IPS-20b (cell line): ENCODE measurements around the gene NOS3.

Source experiments
- H3K27ac ChIP-seq: one replicate; pipeline ENCODE4 v1.5.1; 2013; ENCODE audit warnings: low read length
- H3K27me3 ChIP-seq: 2 replicates; pipeline ENCODE4 v1.6.1; 2013; ENCODE audit warnings: mild to moderate bottlenecking, low read length, inconsistent platforms; ENCODE audit not compliant: insufficient read depth
- H3K36me3 ChIP-seq: 2 replicates; pipeline ENCODE4 v1.6.1; 2013; ENCODE audit warnings: low read depth, mild to moderate bottlenecking, inconsistent platforms, low read length, moderate library complexity; ENCODE audit not compliant: insufficient read depth
- H3K4me1 ChIP-seq: 2 replicates; pipeline ENCODE4 v1.6.1; 2013; ENCODE audit warnings: mild to moderate bottlenecking, control low read depth, inconsistent platforms, low read length, moderate library complexity; ENCODE audit not compliant: insufficient read depth
- H3K4me3 ChIP-seq: 2 replicates; pipeline ENCODE4 v1.5.1; 2013; ENCODE audit warnings: mild to moderate bottlenecking, low read length, inconsistent platforms
- H3K9ac ChIP-seq: 2 replicates; pipeline ENCODE4 v1.6.1; 2013; ENCODE audit warnings: low read depth, mild to moderate bottlenecking, inconsistent platforms, low read length, moderate library complexity
- H3K9me3 ChIP-seq: 2 replicates; pipeline ENCODE4 v1.6.1; 2013; ENCODE audit warnings: mild to moderate bottlenecking, low read depth, low read length, inconsistent platforms; ENCODE audit not compliant: insufficient read depth

NOS3 gene

GRCh38 chr7:151053096-151053495, 62.3 kb downstream of the NOS3 start:
- H3K9ac ChIP-seq = no peak overlapping the region
- peaks cover 66% of the 10 kb centered on the region for H3K27me3 ChIP-seq
- no peak overlapping the region for H3K27ac ChIP-seq
- H3K9me3 ChIP-seq = no peaks in the 10 kb centered on the region
- no peaks in the 10 kb centered on the region for H3K36me3 ChIP-seq
- H3K4me3 ChIP-seq = no peak overlapping the region
- no peaks in the 10 kb centered on the region for H3K4me1 ChIP-seq

GRCh38 chr7:151053751-151054150, 62.9 kb downstream of the NOS3 start:
- H3K9ac ChIP-seq = no peak overlapping the region
- no peak overlapping the region for H3K4me3 ChIP-seq
- no peak overlapping the region for H3K27ac ChIP-seq
- H3K9me3 ChIP-seq = no peaks in the 10 kb centered on the region
- no peaks in the 10 kb centered on the region for H3K36me3 ChIP-seq
- peaks cover 5% of the 10 kb centered on the region for H3K4me1 ChIP-seq
- peaks cover 65% of the 10 kb centered on the region for H3K27me3 ChIP-seq

GRCh38 chr7:151056283-151056665, 65.5 kb downstream of the NOS3 start:
- Histone ChIP-seq H3K9ac (no peak overlapping the region), H3K9me3 (no peaks in the 10 kb centered on the region), H3K27me3 (peaks cover 54% of the 10 kb centered on the region), H3K27ac (no peak overlapping the region), H3K4me1 (peaks cover 16% of the 10 kb centered on the region), H3K36me3 (no peaks in the 10 kb centered on the region), H3K4me3 (peak overlapping the region; percentile 94; the same call in 1 of the 2 replicates)

- Histone ChIP-seq H3K4me1 (peaks cover 22% of the 10 kb centered on the region), H3K4me3 (peak overlapping the region; percentile 94), H3K9ac (peak overlapping the region; percentile 61; the same call in 1 of the 2 replicates), H3K9me3 (no peaks in the 10 kb centered on the region), H3K27me3 (peaks cover 48% of the 10 kb centered on the region), H3K36me3 (no peaks in the 10 kb centered on the region), H3K27ac (no peak overlapping the region)
These were observed 66.1 kb downstream of the NOS3 start for GRCh38 chr7:151056666-151057505.

GRCh38 chr7:151057506-151057988, 66.7 kb downstream of the NOS3 start, which contains the start of gene CDK5:
Gene CDK5 (minus strand): TSS chr7:151057897. CDS start chr7:151057848, 49 bp downstream.
- H3K4me1 ChIP-seq = peaks cover 25% of the 10 kb centered on the region
- no peak within 1 kb of the TSS for H3K27ac ChIP-seq

GRCh38 chr7:151057989-151058780, 67.4 kb downstream of the NOS3 start:
- H3K4me3 ChIP-seq = peak overlapping the region; percentile 94
- H3K27ac ChIP-seq = no peak overlapping the region

More at GRCh38 chr7:151057506-151057988, 66.7 kb downstream of the NOS3 start, which contains the start of gene CDK5:
- peak within 1 kb of the TSS; percentile 61; the same call in 1 of the 2 replicates for H3K9ac ChIP-seq
- H3K36me3 ChIP-seq = no peaks in the 10 kb centered on the region
- H3K4me3 ChIP-seq = peak within 1 kb of the TSS; percentile 94
- peaks cover 41% of the 10 kb centered on the region for H3K27me3 ChIP-seq
- no peaks in the 10 kb centered on the region for H3K9me3 ChIP-seq

GRCh38 chr7:151058781-151059366, 68.1 kb downstream of the NOS3 start:
- no peak overlapping the region for H3K27ac ChIP-seq
- peak overlapping the region; percentile 46; the same call in 1 of the 2 replicates for H3K9ac ChIP-seq
- H3K36me3 ChIP-seq = no peaks in the 10 kb centered on the region
- H3K9me3 ChIP-seq = no peaks in the 10 kb centered on the region
- H3K27me3 ChIP-seq = peaks cover 37% of the 10 kb centered on the region
- peaks cover 28% of the 10 kb centered on the region for H3K4me1 ChIP-seq
- peak overlapping the region; percentile 94 for H3K4me3 ChIP-seq

More at GRCh38 chr7:151057989-151058780, 67.4 kb downstream of the NOS3 start:
- Histone ChIP-seq H3K9ac (peak overlapping the region; percentile 46; the same call in 1 of the 2 replicates), H3K9me3 (no peaks in the 10 kb centered on the region), H3K27me3 (peaks cover 37% of the 10 kb centered on the region), H3K4me1 (peaks cover 25% of the 10 kb centered on the region), H3K36me3 (no peaks in the 10 kb centered on the region)

GRCh38 chr7:151059367-151060112, 68.7 kb downstream of the NOS3 start, which contains the start of gene SLC4A2:
Gene SLC4A2 (plus strand): TSS chr7:151059589. CDS start chr7:151061988, 2,399 bp downstream.
- Histone ChIP-seq H3K4me3 (peak within 1 kb of the TSS; percentile 94), H3K4me1 (peaks cover 28% of the 10 kb centered on the region), H3K27ac (no peak within 1 kb of the TSS)

GRCh38 chr7:151060113-151060415, 69.2 kb downstream of the NOS3 start:
- H3K4me1 ChIP-seq = peaks cover 28% of the 10 kb centered on the region
- peaks cover 37% of the 10 kb centered on the region for H3K27me3 ChIP-seq
- H3K27ac ChIP-seq = no peak overlapping the region
- H3K36me3 ChIP-seq = peaks cover 6% of the 10 kb centered on the region
- H3K9ac ChIP-seq = peak overlapping the region; percentile 46; the same call in 1 of the 2 replicates
- H3K9me3 ChIP-seq = no peaks in the 10 kb centered on the region
- H3K4me3 ChIP-seq = peak overlapping the region; percentile 94

More at GRCh38 chr7:151059367-151060112, 68.7 kb downstream of the NOS3 start, which contains the start of gene SLC4A2:
- H3K27me3 ChIP-seq = peaks cover 37% of the 10 kb centered on the region
- peak within 1 kb of the TSS; percentile 46; the same call in 1 of the 2 replicates for H3K9ac ChIP-seq
- H3K36me3 ChIP-seq = peaks cover under 1% of the 10 kb centered on the region; the same call in 1 of the 2 replicates
- no peaks in the 10 kb centered on the region for H3K9me3 ChIP-seq

- H3K36me3 ChIP-seq = peaks cover 11% of the 10 kb centered on the region
- peaks cover 28% of the 10 kb centered on the region for H3K4me1 ChIP-seq
- peak overlapping the region; percentile 94 for H3K4me3 ChIP-seq
- H3K27me3 ChIP-seq = peaks cover 34% of the 10 kb centered on the region
- no peak overlapping the region for H3K27ac ChIP-seq
- peak overlapping the region; percentile 46; the same call in 1 of the 2 replicates for H3K9ac ChIP-seq
- H3K9me3 ChIP-seq = no peaks in the 10 kb centered on the region
These were observed 69.8 kb downstream of the NOS3 start for GRCh38 chr7:151060416-151061212.
